Measurements from ENCODE around the gene MRPL4. TPM values are rescaled to one million over a fixed set of nuclear protein-coding genes. Genes with fewer than 3 reads are reported as not detected.
"Not testable (repeated sequence)": the region's sequence is repeated elsewhere in the genome, so short reads cannot be mapped to it uniquely, and the experiment has no call there.

The MRPL4 gene
- polyA plus RNA-seq, 1 donor, result 32.0 TPM

DNA sequence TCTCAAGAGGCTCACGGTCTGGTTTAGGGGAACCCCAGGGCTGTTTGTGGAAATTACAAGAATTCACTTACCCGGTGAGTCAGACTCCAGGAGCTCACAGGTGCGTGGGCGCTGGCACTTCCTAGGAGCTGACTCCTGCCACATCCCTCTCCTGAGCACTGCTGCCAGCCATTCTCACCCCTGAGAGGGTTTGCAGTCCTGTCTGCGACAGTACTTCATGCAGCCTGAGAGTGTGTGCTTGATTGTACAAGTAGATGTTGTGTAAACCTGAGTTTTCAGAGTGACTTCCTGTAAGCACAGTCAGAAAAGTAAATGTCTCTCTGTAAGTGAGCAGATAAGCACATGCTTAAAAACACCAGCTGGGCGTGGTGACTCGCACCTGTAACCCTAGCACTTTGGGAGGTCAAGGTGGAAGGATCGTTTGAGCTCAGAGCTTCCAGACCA, 8.1 kb downstream of the MRPL4 start:
- no peak for DNase-seq (ENCODE audit: low read depth)

DNA sequence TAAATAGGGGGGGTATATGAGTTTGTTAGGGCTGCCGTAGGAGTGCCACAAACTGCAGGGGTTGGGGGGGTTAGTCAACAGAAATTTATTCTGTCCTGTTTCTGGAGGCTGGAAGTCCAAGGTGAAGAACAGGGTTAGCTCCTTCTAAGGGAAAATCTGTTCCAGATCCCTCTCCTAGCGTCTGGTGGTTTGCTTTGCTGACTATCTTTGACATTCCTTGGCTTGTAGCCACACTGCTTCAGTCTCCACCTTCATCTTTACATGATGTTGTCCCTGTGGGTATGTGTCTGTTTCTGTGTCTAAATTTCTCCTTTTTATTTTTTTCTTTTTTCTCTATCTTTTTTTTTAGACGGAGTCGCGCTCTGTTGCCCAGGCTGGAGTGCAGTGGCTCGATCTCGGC, 10.8 kb downstream of the MRPL4 start:
- DNase-seq (ENCODE audit: low read depth), result no peak

DNA sequence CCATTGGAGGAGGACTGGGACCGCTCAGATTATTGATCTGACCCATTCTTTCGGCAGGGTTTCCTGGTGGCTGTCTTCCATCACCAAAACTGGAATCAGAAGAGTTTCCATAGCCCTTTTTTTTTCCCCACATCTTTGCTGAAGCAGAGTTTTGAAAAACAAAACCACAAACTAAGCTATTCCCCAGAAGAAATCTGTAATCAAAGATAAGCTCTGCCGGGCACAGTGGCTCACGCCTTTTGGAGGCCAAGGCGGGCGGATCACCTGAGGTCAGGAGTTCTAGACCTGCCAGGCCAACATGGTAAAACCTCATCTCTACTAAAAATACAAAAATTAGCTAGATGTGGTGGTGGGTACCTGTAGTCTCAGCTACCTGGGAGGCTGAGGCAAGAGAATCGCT, 14.7 kb downstream of the MRPL4 start:
- DNase-seq (ENCODE audit: low read depth), result no peak

DNA sequence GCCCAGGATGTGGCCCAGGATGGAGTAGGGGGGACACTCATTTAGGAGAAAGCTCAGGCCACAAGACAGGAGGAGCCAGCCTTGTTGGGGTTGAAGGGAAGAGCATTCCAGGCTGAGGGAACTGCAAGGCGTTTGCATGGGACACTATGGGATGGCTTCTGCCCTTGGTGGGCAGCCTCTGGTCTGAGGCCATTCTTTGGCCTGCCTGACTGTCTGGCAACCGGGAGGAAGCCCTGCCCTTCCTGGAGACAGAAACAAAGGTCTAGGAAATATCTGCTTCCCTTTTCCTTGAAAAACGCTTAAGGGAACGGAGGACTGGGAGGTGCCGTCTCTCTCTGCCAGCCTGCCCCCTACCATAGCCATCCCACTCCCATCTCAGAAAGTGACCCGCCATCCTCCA, 16.1 kb downstream of the MRPL4 start:
- DNase-seq (ENCODE audit: low read depth), result no peak

DNA sequence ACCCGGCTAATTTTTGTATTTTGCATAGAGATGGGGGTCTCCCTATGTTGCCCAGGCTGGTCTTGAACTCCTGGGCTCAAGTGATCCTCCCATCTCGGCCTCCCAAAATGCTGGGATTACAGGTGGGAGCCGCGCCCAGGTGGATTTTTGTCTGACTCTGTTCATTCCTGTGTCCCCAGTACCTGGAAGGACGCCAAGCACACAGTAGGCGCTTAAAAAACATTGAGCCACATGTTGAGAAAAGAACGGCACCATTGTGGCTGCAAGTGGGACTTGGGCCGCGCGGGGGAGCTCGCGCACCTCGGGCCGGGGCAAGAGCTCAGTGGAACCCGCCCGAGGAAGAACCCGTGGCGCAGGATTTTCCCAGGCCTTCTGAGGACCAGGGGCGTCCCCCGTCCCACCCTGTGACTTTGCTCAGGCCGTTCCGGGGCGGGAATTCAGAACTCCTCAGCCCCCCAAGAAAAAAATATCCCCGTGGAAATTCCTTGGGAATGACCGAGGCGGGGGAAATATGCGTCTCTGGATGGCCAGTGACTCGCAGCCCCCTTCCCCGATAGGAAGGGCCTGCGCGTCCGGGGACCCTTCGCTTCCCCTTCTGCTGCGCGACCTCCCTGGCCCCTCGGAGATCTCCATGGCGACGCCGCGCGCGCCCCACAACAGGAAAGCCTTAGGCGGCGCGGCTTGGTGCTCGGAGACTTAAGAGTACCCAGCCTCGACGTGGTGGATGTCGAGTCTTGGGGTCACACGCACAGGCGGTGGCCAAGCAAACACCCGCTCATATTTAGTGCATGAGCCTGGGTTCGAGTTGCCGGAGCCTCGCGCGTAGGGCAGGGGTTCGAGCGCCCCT, 17.5 kb downstream of the MRPL4 start:
- DNase-seq (ENCODE audit: low read depth), result no peak

DNA sequence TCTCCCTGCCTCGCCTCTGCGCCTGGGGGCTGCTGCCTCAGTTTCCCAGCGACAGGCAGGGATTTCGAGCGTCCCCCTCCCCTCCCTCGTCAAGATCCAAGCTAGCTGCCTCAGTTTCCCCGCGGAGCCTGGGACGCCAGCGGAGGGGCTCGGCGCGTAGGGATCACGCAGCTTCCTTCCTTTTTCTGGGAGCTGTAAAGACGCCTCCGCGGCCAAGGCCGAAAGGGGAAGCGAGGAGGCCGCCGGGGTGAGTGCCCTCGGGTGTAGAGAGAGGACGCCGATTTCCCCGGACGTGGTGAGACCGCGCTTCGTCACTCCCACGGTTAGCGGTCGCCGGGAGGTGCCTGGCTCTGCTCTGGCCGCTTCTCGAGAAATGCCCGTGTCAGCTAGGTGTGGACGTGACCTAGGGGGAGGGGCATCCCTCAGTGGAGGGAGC, 18.2 kb downstream of the MRPL4 start:
- no peak for DNase-seq (ENCODE audit: low read depth)

DNA sequence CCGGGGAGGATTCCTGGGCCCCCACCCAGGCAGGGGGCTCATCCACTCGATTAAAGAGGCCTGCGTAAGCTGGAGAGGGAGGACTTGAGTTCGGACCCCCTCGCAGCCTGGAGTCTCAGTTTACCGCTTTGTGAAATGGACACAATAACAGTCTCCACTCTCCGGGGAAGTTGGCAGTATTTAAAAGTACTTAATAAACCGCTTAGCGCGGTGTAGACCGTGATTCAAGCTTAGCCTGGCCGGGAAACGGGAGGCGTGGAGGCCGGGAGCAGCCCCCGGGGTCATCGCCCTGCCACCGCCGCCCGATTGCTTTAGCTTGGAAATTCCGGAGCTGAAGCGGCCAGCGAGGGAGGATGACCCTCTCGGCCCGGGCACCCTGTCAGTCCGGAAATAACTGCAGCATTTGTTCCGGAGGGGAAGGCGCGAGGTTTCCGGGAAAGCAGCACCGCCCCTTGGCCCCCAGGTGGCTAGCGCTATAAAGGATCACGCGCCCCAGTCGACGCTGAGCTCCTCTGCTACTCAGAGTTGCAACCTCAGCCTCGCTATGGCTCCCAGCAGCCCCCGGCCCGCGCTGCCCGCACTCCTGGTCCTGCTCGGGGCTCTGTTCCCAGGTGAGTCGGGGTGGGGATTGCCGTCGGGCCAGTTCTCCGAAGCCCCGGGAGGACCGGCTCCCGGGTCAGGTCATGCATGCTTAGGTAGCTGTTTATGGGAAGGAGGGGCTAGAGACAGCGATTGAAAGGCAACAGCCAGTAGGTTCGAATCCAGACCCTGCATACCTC, 18.8 kb downstream of the MRPL4 start, which contains the start of gene ICAM1:
Gene ICAM1 (plus strand): TSS at position 505 of the 779 bp plus-strand sequence. CDS start 40 bp downstream, at position 545.
- no peak for DNase-seq (ENCODE audit: low read depth)

DNA sequence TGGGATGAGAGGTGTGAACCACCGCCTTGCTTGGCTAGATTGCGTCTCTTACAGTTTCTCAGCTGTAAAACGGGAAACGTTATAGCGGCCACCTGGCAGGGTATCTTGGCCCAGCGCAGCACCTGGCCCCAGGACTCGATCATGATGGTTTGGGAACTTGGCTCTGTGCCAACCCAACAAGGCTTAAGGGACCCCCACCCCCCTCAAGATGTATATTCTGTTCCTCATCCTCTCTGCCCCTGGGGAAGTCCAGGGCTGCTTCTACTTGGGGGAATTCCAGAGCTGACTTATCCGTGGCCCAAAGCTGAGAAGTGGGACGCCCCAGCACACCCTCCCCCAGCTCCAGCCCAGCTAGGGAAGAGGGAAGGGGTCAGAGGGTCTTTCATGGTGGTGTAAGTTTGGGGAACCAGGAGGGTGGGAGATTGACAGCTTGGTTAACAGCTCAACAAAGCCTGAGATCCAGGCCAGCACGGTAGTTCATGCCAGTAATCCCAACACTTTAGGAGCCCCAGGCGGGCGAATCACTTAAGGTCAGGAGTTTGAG, 19.6 kb downstream of the MRPL4 start:
- no peak for DNase-seq (ENCODE audit: low read depth)

DNA sequence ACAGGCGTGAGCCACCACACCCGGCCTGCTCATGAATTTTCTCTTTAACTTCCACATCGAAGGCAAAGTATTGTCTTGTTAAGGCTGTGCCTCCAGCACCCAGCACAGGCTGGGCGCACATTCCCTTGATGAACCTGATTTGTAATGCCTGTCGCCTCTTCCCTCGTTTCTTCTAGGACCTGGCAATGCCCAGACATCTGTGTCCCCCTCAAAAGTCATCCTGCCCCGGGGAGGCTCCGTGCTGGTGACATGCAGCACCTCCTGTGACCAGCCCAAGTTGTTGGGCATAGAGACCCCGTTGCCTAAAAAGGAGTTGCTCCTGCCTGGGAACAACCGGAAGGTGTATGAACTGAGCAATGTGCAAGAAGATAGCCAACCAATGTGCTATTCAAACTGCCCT, 22.6 kb downstream of the MRPL4 start:
- DNase-seq (ENCODE audit: low read depth), result no peak

DNA sequence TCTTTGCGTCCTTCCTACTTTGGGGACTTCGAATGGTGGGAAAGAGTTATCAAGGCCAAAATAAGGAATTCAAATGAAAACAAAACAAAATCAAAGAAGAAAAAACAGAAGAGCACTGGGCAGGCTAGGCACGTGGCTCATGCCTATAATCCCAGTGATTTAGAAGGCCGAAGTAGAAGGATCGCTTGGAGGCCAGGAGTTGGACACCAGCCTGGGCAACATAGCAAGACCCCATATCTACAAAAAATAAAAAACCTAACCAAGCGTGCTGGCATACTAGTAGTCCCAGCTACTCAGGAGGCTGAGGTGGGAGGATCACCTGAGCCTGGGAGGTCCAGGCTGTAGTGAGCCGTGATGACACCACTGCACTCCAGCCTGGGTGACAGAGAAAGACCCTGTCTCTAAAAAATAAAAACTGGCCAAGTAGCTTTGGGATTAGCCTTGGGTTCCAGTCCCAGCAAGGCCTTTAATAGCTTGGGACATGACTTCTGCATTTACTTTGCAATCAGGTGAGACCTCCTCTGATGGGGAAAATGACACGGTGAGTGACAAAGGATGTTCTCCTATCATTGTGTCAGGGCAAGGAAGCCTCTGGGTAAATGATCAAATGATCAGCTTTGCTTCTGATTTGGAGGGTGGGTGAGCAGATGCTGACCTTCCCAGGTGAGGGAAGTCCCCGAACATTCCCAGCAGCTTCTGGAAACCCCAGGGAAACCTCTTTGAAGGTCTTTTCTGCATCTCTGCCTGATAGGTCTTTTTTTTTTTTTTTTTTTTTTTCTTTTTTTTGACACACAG, 26.0 kb downstream of the MRPL4 start:
- no peak for DNase-seq (ENCODE audit: low read depth)

DNA sequence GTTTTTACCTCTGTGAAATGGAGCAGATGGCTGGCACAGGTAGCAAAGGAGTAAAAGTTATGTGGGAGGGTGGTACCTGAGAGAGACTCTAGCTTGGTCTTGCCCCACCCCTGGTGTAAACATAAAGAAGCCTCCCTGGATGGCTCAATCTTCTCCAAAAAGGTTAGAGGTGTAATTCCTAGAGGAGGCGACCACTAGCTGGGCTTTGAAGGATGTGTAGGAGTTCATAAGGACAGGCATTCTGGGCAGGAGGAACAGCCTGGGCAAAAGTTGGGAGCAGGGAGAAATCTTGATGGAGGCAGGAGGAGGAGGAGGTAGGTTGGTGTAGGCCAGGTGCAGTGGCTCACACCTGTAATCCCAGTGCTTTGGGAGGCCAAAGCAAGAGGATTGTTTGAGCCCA, 26.9 kb downstream of the MRPL4 start:
- DNase-seq (ENCODE audit: low read depth), result no peak

DNA sequence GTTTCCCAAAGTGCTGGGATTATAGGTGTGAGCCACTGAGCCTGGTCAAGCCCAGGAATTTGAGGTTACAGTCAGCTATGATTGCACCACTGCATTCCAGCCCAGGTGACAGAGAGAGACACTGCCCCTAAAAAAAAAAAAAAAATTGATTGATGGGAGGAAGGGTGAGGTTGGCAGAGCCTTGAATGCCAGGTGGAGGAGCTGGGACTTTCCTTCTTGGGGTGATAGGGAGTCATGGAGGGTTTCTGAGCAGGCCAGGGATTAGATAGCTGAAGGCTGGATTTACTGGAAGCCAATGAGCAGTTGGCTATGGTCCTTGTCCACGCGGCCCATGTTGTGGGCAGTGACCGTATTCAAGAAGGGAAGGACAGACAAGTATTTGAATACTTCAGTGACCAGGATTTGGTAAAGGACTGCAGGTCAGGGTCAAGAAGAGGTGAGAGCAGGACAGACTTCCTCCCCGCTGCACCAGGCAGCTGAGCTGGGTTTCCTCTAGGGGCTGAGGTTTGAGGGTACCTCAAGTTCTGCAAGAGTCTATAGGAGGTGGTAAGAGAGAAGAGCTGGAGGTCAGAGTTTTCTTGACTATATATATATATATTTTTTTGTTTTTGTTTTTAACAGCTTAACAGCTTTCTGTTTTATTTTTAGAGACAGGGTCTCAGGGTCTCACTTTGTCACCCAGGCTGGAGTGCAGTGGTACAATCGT, 27.9 kb downstream of the MRPL4 start:
- DNase-seq (ENCODE audit: low read depth), result no peak

DNA sequence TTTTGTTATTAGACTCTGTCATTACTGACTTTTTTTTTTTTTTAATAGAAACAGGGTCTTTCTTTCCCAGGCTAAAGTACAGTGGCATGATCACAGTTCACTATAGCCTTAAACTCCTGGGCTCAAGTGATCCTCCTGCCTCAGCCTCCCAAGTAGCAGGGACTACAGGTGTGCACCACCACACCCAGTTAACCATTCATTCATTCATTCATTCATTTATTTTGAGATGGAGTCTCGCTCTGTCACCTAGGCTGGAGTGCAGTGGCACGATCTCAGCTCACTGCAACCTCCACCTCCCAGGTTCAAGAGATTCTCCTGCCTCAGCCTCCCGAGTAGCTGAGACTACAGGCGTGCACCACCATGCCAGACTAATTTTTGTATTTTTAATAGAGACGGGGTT, 30.0 kb downstream of the MRPL4 start:
- DNase-seq (ENCODE audit: low read depth), result not testable (repeated sequence)

DNA sequence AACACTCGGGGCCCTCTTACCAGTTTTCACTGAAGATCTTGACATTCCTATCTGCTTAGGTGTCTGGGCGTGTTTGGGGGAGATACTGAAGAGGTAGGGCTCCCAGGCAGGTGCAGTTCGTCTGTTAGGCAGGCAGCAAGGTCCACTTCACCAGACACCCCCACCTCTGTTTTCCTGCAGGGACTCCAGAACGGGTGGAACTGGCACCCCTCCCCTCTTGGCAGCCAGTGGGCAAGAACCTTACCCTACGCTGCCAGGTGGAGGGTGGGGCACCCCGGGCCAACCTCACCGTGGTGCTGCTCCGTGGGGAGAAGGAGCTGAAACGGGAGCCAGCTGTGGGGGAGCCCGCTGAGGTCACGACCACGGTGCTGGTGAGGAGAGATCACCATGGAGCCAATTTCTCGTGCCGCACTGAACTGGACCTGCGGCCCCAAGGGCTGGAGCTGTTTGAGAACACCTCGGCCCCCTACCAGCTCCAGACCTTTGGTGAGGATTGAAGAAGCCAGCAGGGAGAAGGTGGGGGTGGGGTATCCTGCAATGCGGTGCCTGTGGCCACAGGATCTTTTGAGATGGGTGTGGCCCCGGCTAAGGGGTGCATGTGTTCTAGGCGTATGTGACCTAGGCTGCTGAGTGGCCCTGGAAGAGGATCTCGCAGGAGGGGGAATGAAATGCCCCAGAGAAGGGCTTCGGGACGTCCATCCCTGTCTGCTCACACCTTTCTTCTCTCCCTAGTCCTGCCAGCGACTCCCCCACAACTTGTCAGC, 31.5 kb downstream of the MRPL4 start:
- DNase-seq (ENCODE audit: low read depth), result no peak

DNA sequence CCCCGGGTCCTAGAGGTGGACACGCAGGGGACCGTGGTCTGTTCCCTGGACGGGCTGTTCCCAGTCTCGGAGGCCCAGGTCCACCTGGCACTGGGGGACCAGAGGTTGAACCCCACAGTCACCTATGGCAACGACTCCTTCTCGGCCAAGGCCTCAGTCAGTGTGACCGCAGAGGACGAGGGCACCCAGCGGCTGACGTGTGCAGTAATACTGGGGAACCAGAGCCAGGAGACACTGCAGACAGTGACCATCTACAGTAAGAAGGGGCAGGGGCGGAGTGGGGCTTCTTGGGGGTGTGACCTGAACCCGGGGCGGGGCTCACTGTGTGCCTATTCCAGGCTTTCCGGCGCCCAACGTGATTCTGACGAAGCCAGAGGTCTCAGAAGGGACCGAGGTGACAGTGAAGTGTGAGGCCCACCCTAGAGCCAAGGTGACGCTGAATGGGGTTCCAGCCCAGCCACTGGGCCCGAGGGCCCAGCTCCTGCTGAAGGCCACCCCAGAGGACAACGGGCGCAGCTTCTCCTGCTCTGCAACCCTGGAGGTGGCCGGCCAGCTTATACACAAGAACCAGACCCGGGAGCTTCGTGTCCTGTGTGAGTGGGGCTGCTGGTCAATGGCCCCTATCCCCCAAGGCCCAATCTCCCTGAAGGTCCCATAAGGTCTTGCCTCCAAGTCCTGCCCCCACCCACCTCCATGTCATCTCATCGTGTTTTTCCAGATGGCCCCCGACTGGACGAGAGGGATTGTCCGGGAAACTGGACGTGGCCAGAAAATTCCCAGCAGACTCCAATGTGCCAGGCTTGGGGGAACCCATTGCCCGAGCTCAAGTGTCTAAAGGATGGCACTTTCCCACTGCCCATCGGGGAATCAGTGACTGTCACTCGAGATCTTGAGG, 32.3 kb downstream of the MRPL4 start:
- no peak for DNase-seq (ENCODE audit: low read depth)

DNA sequence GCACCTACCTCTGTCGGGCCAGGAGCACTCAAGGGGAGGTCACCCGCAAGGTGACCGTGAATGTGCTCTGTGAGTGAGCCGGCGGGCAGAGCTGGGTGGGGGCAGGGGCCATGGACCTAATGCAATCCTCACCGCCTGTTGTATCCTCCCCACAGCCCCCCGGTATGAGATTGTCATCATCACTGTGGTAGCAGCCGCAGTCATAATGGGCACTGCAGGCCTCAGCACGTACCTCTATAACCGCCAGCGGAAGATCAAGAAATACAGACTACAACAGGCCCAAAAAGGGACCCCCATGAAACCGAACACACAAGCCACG, 32.9 kb downstream of the MRPL4 start:
- DNase-seq (ENCODE audit: low read depth), result no peak

DNA sequence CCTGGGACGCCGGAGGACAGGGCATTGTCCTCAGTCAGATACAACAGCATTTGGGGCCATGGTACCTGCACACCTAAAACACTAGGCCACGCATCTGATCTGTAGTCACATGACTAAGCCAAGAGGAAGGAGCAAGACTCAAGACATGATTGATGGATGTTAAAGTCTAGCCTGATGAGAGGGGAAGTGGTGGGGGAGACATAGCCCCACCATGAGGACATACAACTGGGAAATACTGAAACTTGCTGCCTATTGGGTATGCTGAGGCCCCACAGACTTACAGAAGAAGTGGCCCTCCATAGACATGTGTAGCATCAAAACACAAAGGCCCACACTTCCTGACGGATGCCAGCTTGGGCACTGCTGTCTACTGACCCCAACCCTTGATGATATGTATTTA, 33.4 kb downstream of the MRPL4 start:
- DNase-seq (ENCODE audit: low read depth), result no peak

DNA sequence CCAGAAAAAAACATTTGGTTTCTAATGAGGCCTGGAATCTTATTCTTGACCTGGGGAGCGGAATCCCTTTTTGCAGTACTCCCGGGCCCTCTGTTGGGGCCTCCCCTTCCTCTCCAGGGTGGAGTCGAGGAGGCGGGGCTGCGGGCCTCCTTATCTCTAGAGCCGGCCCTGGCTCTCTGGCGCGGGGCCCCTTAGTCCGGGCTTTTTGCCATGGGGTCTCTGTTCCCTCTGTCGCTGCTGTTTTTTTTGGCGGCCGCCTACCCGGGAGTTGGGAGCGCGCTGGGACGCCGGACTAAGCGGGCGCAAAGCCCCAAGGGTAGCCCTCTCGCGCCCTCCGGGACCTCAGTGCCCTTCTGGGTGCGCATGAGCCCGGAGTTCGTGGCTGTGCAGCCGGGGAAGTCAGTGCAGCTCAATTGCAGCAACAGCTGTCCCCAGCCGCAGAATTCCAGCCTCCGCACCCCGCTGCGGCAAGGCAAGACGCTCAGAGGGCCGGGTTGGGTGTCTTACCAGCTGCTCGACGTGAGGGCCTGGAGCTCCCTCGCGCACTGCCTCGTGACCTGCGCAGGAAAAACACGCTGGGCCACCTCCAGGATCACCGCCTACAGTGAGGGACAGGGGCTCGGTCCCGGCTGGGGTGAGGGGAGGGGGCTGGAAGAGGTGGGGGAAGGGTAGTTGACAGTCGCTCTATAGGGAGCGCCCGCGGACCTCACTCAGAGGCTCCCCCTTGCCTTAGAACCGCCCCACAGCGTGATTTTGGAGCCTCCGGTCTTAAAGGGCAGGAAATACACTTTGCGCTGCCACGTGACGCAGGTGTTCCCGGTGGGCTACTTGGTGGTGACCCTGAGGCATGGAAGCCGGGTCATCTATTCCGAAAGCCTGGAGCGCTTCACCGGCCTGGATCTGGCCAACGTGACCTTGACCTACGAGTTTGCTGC, 35.1 kb downstream of the MRPL4 start, which contains the start of gene ICAM4:
Gene ICAM4 (plus strand): TSS at position 153 of the 935 bp plus-strand sequence. CDS start 58 bp downstream, at position 211.
- no peak for DNase-seq (ENCODE audit: low read depth)

Data from forelimb muscle (tissue), 1 donor.